Body of pancreas (tissue), 4 donors: ENCODE results near the gene MRTFA. TPM values are rescaled to one million over a fixed set of nuclear protein-coding genes. Genes with fewer than 3 reads are reported as not detected.

Experiments used
- ATAC-seq: fragments of 150-250 bp; one replicate; pipeline ENCODE4 v1.9.1; 2016
- DNase-seq, 4 donors: peaks; one replicate each; pipeline ENCODE4 v3.0.0-alpha.2; 2019
- H3K27ac ChIP-seq, 4 donors: fragments of 200-600 bp; sonication (generic); 1 replicate in 3 of 4; 2 replicates in 1 of 4; pipeline versions ENCODE4 v1.5.1 to v1.6.1; 2016 to 2019; ENCODE audit warnings: mild to moderate bottlenecking in 1 of 4, mixed read lengths in 1 of 4, moderate library complexity in 1 of 4
- H3K27me3 ChIP-seq, 2 donors: fragments of 200-600 bp; sonication (generic); one replicate each; pipeline ENCODE4 v1.6.0; 2016; ENCODE audit warnings: mild to moderate bottlenecking in 1 of 2
- H3K36me3 ChIP-seq, 2 donors: fragments of 200-600 bp; sonication (generic); replicated peaks in 1 of 2; 2 replicates each; pipeline ENCODE4 v1.5.1; 2016; ENCODE audit warnings: low read depth in 2 of 2; ENCODE audit not compliant: insufficient read depth in 1 of 2
- H3K4me1 ChIP-seq: fragments of 200-600 bp; sonication (generic); one replicate; pipeline ENCODE4 v1.6.0; 2016
- H3K4me3 ChIP-seq, 2 donors: fragments of 200-600 bp; sonication (generic); 1 replicate in 1 of 2; 2 replicates in 1 of 2; pipeline ENCODE4 v1.5.1; 2016 to 2019
- H3K9me3 ChIP-seq, 3 donors: fragments of 200-600 bp; sonication (generic); 1 replicate in 2 of 3; 2 replicates in 1 of 3; pipeline ENCODE4 v1.5.1; 2016
- CTCF ChIP-seq, 7 experiments: fragments of 450-650 bp in 4 of 7; fragments of 200-600 bp in 3 of 7; sonication (generic) in 3 of 7; IDR thresholded peaks; one replicate each; pipeline ENCODE4 v1.5.1; 2016 to 2019; ENCODE audit warnings: antibody characterized with exemption in 7 of 7
- POLR2A ChIP-seq, 3 donors: fragments of 450-650 bp; IDR thresholded peaks; one replicate each; pipeline ENCODE4 v1.6.1; 2016; ENCODE audit warnings: antibody characterized with exemption in 3 of 3, mild to moderate bottlenecking in 2 of 3
- WGBS, 2 donors: methylation state at CpG; one replicate each; pipeline ENCODE4 v1.1.5; 2017; 5-methylcytosine and 5-hydroxymethylcytosine counted together
- intact Hi-C: fragments of 100-400 bp; cut with DNase I; formaldehyde crosslinking; loops from one replicate; pipeline ENCODE4 v1.15.1; 2023
- total RNA-seq, 2 donors: library from RNA; depleted of rRNA; stranded (reverse); fragments of >200 nt; gene quantifications; one replicate each; pipeline ENCODE4 v1.1.0, GENCODE V29; 2016

The MRTFA gene
- total RNA-seq, 2 donors from 2014 or later: 47.0 to 71.5 TPM

- 68 to 81% methylated on average over 1 of the region's 1 CpG for WGBS, 2 donors
- H3K4me3 ChIP-seq: no peak overlapping the region
- no peaks in the 10 kb centered on the region for H3K9me3 ChIP-seq
- TF ChIP-seq CTCF (IDR thresholded peaks at IDR 0.05): no peak
- TF ChIP-seq POLR2A (IDR thresholded peaks at IDR 0.05): no peak
- ATAC-seq (no peak), DNase-seq (no peak)
- no peaks in the 10 kb centered on the region for H3K27me3 ChIP-seq
- no peaks in the 10 kb centered on the region for H3K4me1 ChIP-seq
- intact Hi-C loops: no loop called here
- H3K27ac ChIP-seq: no peak overlapping the region
- no peaks in the 10 kb centered on the region for H3K36me3 ChIP-seq
These were observed 68.7 kb downstream of the MRTFA start for GRCh38 chr22:40567626-40568328.

- Histone ChIP-seq H3K4me3 (no peak overlapping the region), H3K9me3 (no peaks in the 10 kb centered on the region), H3K27ac (no peak overlapping the region), H3K4me1 (no peaks in the 10 kb centered on the region), H3K27me3 (no peaks in the 10 kb centered on the region), H3K36me3 (no peaks in the 10 kb centered on the region)
- DNase-seq (no peak), ATAC-seq (no peak)
- TF ChIP-seq CTCF (IDR thresholded peaks at IDR 0.05) (no peak), POLR2A (IDR thresholded peaks at IDR 0.05) (no peak)
- intact Hi-C loops: no loop called here
- WGBS, 2 donors: 91 to 92% methylated on average over 3 of the region's 3 CpGs
These were observed 69.4 kb downstream of the MRTFA start for GRCh38 chr22:40567106-40567505.

- H3K9me3 ChIP-seq: no peaks in the 10 kb centered on the region
- WGBS, 2 donors: 90 to 93% methylated on average over 2 of the region's 2 CpGs
- no peaks in the 10 kb centered on the region for H3K4me1 ChIP-seq
- H3K27ac ChIP-seq: no peak overlapping the region
- ATAC-seq (no peak), DNase-seq (no peak)
- TF ChIP-seq CTCF (IDR thresholded peaks at IDR 0.05): no peak
- no peak for TF ChIP-seq POLR2A (IDR thresholded peaks at IDR 0.05)
- no peak overlapping the region for H3K4me3 ChIP-seq
- H3K27me3 ChIP-seq: no peaks in the 10 kb centered on the region
- intact Hi-C loops: no loop called here
- no peaks in the 10 kb centered on the region for H3K36me3 ChIP-seq
These were observed 75.5 kb downstream of the MRTFA start for GRCh38 chr22:40560994-40561515.

GRCh38 chr22:40560551-40560950 is 76.0 kb downstream of the MRTFA start:
- DNase-seq (no peak), ATAC-seq (no peak)
- H3K4me3 ChIP-seq: no peak overlapping the region
- no peak overlapping the region for H3K27ac ChIP-seq
- no peaks in the 10 kb centered on the region for H3K4me1 ChIP-seq
- TF ChIP-seq POLR2A (IDR thresholded peaks at IDR 0.05) (no peak), CTCF (IDR thresholded peaks at IDR 0.05) (no peak)
- 88 to 91% methylated on average over 3 of the region's 3 CpGs for WGBS, 2 donors
- H3K9me3 ChIP-seq: no peaks in the 10 kb centered on the region
- H3K27me3 ChIP-seq: no peaks in the 10 kb centered on the region
- intact Hi-C loops: no loop called here
- H3K36me3 ChIP-seq: no peaks in the 10 kb centered on the region

- 92 to 96% methylated on average over 2 of the region's 2 CpGs for WGBS, 2 donors
- H3K36me3 ChIP-seq: no peaks in the 10 kb centered on the region
- no peaks in the 10 kb centered on the region for H3K4me1 ChIP-seq
- intact Hi-C loops: no loop called here
- no peak overlapping the region for H3K4me3 ChIP-seq
- TF ChIP-seq POLR2A (IDR thresholded peaks at IDR 0.05): no peak
- TF ChIP-seq CTCF (IDR thresholded peaks at IDR 0.05): no peak
- H3K9me3 ChIP-seq: no peaks in the 10 kb centered on the region
- no peak for ATAC-seq
- no peak for DNase-seq
- H3K27me3 ChIP-seq: no peaks in the 10 kb centered on the region
- H3K27ac ChIP-seq: no peak overlapping the region
These were observed 78.5 kb downstream of the MRTFA start for GRCh38 chr22:40557972-40558371.
